ENCODE data around the gene KRTAP5-2.

DNA sequence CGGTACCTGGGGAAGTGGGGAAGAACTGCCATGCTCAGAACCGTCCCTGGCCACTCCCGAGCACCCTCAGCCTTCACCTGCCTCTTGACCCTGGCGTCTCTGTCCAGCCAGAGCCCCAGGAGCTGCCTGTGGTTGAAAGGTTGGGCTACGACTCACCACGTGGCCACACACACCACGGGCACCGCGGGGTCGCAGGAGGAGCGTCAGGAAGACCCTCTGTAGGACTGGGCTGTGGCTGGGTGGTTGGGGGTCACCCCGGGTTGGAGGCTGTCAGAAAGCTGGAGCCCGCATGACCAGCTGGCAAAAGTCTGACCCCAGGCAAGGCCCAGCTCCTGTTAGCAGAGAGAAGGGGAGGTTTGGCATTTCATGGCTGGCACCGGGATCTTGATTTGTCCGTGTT lies 43.0 kb upstream of the KRTAP5-2 start:
- TF ChIP-seq EZH2 (IDR thresholded peaks at IDR 0.05; ENCODE audit: insufficient read depth, poor library complexity, severe bottlenecking) (no peak), EZH2phosphoT487 (IDR thresholded peaks at IDR 0.05; ENCODE audit: insufficient read depth, low read depth) (no peak)
